NCI-H748 (cell line): ENCODE results near the gene NFE2L3.
"Not testable (repeated sequence)": the region's sequence is repeated elsewhere in the genome, so short reads cannot be mapped to it uniquely, and the experiment has no call there.

Experiments used
- DNase-seq: peaks from one replicate; lab custom pipeline; 2025; ENCODE audit not compliant: unreplicated experiment; lab: John Stamatoyannopoulos, UW

Gene NFE2L3

DNA sequence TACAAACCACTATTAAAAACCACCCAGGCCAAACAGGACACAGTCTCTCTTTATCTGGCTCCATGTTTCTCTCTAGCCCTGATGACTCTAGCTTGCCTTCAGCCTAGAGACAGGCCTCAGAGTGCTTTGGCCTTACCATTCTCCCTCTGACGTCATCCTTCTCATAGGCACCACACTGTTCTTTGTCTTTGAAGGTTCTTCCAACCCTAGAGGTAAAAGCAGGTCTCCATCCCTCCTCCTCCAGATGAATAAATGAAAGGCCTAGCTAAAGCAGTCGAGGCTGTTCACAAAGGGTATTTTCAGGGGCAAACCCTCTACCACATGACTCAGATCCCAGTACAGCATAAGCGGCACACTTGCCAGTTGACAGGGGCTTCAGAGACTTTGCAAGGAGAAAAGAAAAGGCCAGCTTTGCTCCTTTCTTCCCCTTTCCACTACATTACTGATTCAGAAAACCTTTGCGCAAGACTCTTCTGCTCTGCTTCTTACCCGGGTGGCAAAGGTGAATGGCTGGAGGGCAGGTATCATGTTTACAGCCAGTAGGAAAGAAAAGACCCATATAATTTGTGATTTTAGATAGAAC lies 14.8 kb downstream of the NFE2L3 start:
- no peak for DNase-seq

DNA sequence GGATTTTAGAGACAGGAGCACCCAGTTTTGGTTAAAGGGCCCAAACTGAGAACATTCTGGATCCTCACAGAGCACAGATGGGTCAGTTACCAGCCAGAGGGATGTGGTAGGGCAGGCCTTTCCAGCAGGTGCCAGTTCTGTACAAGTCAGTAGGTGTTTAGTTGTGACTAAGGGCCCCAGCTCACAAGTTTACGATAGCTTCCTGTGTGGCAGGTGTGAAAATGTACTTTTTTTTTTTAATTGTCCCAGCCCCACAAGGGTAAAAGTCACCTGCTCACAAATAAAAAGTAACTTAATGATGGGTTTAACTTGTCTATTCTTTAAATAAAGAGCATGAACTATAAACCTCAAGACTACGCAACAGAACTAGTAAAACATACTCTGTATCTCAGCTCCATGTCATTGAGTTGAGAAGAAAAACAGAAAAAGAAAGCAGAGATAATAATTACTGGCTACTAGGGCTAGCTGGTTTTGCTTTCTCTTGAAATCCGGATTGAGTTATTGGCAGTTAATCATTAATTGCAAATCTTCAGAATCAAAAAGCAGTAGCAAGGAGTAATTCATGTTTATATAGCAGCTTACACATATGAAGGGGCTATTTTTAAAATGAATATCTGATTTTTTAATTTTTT lies 15.4 kb downstream of the NFE2L3 start:
- no peak for DNase-seq

DNA sequence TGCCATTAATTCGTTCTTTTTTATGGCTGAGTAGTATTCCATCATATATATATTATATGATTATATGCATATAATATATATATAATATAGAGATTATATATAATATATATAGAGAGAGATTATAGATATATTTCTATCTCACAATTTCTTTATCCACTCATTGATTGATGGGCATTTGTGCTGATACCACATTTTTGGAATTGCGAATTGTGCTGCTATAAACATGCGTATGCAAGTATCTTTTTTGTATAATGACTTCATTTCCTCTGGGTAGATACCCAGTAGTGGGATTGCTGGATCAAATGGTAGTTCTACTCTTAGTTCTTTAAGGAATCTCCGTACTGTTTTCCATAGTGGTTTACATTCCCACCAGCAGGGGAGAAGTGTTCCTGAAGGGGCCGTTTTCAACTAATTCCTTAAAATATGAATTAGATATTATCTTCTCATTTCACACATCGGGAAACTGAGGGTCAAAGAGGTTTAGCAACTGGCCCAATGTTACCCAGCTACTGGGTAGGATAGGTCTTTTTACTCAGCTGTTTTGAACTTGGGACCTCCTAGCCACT lies 16.5 kb downstream of the NFE2L3 start:
- DNase-seq, result no peak

DNA sequence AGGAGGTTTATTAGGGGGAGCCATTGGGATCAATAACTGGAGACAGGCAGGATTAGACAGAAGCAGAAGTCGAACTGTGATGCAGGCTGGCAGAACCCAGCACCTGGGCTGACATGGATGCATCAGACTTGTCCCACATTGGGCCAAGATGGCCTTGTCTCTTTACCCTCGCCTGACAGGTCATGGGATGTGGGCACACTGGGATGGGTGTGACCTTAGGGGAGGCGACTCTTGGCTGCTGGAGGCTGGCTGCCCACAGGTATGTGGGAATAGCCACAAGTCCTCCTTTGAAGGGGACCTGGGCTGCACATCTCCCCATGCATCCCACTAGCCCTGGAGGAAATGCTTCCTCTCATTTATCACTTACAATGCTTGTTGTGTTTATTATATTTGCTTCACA lies 17.3 kb downstream of the NFE2L3 start:
- no peak for DNase-seq

DNA sequence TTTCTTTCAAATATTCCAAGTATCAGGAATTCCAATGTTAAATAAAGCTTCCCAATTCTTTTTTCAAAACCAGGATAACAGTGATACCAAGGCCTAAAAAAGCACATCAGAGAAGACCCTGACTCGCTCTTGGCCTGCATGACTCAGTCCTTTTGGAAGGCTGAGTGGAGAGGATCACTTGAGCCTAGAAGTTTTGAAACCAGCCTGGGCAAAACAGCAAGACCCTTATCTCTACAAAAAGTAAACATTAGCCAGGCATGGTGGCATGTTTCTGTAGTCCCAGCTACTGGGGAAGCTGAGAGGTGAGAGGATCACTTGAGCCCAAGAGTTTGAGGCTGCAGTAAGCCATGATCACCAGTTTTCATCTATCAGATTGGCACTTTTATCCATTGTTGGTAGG lies 18.7 kb downstream of the NFE2L3 start:
- DNase-seq, result no peak

DNA sequence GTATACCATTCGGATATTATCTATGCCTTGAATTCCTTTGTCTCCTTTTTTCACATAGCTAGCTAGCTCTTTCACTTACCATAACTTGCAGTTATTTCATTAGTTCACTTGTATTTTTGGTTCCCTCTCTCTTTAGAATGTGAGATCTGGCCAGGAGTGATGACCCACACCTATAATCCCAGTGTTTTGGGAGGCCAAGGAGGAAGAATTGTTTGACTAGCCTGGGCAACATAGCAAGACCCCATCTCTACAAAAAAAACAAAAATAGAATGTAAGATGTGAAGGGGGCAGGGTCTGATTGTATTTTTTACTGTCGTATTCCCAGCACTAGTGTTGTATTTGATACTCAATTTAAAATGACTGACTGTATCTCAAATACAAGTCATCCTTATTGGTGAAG lies 19.6 kb downstream of the NFE2L3 start:
- DNase-seq, result no peak

DNA sequence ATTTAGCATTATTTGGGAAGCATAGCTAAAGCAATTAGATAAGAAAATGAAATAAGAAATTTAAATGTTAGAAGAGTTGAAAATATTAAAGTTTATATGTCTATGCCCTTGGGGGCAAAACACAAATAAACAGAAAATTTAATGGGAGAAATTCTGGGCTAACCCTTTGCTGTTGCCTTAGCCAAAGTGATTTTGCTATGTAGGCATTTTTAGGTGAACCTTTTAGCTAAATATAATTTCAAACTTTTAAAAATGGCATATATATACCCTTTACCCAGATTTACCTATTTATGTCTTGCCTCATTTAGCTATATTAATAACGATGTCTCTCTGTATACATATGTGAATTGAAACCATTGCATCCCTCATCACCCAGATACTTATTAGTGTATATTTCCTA lies 20.1 kb downstream of the NFE2L3 start:
- no peak for DNase-seq

DNA sequence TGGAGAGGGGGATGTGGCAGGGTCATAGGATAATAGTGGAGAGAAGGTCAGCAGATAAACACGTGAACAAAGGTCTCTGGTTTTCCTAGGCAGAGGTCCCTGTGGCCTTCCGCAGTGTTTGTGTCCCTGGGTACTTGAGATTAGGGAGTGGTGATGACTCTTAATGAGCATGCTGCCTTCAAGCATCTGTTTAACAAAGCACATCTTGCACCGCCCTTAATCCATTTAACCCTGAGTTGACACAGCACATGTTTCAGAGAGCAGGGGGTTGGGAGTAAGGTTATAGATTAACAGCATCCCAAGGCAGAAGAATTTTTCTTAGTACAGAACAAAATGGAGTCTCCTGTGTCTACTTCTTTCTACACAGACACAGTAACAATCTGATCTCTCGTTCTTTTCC lies 23.9 kb downstream of the NFE2L3 start:
- DNase-seq, result not testable (repeated sequence)

DNA sequence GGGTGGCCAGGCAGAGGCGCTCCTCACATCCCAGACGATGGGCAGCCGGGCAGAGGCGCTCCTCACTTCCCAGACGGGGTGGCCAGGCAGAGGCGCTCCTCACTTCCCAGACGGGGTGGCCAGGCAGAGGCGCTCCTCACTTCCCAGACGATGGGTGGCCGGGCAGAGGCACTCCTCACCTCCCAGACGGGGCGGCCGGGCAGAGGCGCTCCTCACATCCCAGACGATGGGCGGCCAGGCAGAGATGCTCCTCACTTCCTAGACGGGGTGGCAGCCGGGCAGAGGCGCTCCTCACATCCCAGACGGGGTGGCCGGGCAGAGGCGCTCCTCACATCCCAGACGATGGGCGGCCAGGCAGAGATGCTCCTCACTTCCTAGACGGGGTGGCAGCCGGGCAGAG lies 24.7 kb downstream of the NFE2L3 start:
- DNase-seq, result not testable (repeated sequence)

DNA sequence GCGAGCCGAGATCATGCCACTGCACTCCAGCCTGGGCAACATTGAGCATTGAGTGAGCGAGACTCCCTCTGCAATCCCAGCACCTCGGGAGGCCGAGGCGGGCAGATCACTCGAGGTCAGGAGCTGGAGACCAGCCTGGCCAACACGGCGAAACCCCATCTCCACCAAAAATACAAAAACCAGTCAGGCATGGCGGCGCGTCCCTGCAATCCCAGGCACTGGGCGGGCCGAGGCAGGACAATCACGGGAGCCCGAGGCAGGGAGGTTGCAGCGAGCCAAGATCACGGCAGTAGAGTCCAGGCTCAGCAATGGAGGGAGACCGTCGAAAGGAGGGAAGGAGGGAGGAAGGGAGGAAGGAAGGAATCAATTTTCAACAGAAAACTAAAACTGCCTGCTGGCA lies 25.3 kb downstream of the NFE2L3 start:
- DNase-seq, result not testable (repeated sequence)

DNA sequence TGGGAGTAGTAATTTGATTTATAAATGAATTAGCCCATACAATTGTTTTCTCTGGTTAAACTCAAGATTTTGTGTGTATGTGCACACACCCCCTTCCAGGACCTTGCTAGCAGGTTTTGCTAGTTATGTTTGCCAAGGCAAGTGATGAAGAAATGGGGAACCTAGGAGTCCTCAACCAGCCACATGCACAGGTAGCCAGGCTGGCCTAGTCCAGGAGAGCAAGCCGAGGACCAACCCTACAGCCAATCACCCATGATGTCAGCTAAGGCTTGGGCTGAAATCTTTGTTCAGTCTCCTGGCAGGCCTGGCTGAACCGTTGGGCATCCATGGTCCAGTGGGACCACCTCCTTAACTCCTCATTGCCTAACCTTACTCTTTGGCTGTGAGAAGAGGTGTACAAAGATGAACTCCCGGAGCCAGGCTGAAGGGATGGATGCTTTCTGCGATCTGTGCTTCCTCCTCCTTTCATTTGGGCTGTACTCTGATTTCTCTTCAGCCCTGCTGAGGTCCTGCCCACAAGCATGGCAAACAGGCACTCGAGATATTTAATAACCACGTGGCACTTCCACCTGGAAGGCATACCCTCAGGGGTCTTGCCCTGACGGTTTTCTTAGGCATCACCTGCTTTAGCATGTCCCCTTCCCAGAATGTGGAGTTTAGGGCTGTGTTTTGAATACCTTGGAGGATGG lies 26.4 kb downstream of the NFE2L3 start:
- DNase-seq, result no peak

DNA sequence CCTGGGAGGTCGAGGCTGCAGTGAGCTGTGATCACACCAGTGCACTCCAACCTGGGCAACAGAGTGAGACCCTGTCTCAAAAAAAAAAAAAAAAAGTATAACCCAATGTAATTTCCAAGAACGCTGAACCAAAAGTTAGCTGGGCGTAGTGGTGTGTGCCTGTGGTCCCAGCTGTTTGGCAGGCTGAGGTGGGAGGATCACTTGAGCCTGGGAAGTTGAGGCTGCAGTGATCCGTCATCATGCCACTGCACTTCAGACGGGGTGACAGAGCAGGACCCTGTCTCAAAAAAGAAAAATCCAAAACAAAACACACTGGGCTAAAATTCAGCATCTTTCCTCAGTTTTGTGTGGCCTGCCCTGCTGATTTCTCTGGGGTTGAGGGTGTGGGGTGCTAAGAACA lies 27.4 kb downstream of the NFE2L3 start:
- no peak for DNase-seq

DNA sequence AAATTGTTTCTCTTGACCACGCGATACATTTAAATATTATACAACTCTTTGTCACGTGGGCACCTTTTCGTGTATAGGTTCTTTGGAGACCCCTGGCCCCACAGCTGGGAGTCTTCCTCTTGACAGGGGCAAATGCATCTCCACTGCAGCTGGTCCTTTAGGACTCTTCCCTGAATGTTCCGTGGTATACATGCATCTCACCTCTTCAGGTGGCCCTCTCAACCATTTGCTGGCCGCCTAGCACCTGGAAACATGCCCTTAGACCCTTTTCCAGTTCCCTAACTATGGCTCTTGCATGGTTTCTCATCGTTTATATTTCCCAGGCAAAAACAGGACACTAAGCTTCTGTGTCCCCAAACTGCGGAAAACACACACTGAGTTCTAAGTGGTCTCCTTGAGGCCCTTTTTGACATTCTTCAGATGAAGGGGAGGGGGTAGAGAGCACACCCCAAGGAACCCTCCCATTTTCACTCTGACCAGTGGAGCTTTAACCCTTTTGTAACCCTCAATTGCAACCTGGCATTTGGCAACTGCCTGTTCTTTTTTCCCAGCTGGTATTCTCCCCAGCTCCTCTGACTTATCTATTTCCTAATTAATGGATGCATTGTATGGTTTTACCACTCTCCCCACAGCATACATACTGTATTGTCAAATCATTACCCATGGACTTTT lies 28.0 kb downstream of the NFE2L3 start:
- no peak for DNase-seq

DNA sequence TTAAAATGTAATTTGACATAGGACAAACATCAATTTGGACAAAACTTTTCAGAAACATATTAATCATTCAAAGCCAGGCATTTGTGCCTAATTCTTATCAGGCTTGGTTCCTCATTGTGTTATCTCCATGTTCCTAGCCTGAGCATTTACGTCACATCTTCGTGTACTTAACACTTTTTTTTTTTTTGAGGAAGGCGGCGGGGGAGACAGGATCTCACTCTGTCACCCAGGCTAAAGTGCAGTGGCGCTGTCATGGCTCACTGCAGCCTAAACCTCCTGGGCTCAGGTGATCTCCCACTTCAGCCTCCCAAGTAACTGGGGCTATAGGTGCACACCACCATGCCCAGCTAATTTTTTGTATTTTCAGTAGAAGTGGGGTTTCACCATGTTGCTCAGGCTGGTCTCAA lies 28.8 kb downstream of the NFE2L3 start:
- DNase-seq, result no peak

DNA sequence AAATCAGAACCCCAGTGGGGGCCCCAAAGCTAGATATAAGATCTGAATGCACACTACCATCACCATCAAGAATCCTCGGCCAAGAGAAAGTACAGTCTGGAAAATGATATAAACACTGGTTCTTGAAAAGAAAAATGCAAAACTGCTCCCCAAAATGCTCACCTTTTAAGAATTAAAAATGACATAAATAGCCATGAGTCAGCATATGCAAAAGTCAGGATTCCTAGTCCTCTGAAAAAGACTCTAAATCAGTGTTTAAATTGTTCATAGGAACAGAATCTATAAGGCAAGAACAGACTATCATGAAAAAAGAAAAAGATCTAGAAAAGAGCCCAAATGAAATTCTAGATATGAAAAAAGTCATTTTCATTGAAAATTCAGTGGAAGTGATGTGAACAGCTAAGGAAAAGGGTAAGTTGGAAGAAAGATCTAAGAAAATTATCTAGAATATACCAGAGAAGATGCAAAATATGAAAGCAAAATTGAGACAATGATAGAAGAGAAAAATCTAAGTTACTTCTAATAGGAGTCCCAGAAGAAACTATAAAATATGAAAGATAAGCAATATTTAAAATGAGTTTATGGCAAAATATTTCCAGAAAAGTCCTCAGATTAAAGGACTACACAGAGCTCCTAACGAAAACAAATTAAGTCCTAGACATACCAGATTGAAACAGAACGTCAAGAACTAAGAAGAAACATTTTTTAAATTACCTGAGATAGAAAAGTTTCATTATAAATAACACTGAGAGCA lies 29.7 kb downstream of the NFE2L3 start:
- DNase-seq, result no peak

DNA sequence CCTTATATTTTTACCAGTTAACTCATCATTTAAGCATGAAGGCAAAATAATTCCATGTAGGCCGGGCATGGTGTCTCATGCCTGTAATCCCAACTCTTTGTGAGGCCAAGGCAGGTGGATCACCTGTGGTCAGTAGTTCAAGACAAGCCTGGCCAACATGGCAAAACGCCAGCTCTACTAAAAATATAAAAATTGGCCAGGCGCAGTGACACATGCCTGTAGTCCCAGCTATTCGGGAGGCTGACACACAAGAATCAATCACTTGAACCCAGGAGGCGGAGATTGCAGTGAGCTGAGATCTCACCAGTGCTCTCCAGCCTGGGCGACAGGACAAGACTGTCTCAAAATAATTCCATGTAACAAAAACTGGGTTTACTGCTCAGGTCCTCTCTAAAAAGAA lies 30.3 kb downstream of the NFE2L3 start:
- DNase-seq, result no peak

DNA sequence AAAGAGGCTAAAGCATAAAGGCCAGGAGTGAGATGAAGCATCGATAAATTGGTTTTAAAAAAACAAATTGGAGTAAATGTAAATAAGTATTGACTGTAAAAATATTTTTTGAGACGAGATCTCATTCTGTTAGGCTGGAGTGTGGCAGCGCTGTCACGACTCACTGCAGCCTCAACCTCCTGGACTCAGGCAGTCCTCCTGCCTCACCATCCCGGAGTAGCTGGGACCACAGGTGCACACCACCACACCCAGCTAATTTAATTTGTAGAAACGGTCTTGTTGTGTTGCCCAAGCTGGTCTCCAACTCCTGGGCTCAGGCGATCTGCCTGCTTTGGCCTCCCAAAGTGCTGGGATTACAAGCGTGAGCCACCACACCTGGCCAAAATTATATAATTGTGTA lies 30.7 kb downstream of the NFE2L3 start:
- no peak for DNase-seq

DNA sequence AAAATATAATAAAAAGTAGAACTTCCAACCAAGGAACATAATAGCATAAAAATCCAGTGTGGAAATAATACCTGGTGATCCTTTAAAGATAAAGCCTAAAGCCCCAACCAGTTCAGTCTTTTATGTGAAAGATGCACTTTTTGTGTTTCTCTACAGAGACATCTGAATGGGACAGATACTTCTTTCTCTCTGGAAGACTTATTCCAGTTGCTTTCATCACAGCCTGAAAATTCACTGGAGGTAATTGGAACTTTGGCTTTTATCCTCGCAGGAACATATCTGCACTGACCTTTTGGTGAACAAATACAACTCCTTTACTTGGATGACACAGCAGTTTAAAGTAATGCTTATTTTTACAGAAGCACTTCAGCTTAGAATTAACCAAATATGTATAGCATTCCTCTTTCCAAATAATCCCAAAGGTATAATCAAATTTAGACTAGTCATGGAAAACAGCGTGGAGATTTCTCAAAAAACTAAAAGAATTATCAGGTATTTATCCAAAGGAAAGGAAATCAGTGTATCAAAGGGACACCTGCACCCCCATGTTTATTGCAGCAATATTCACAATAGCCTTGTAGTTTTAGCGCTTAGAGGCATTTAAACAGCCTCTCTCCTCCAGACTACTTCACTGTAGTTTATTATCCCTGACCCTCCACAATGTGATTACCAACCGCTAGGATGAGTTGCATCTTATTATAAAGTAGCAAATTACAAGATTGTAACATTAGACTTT lies 31.7 kb downstream of the NFE2L3 start:
- DNase-seq, result peak; percentile 20

DNA sequence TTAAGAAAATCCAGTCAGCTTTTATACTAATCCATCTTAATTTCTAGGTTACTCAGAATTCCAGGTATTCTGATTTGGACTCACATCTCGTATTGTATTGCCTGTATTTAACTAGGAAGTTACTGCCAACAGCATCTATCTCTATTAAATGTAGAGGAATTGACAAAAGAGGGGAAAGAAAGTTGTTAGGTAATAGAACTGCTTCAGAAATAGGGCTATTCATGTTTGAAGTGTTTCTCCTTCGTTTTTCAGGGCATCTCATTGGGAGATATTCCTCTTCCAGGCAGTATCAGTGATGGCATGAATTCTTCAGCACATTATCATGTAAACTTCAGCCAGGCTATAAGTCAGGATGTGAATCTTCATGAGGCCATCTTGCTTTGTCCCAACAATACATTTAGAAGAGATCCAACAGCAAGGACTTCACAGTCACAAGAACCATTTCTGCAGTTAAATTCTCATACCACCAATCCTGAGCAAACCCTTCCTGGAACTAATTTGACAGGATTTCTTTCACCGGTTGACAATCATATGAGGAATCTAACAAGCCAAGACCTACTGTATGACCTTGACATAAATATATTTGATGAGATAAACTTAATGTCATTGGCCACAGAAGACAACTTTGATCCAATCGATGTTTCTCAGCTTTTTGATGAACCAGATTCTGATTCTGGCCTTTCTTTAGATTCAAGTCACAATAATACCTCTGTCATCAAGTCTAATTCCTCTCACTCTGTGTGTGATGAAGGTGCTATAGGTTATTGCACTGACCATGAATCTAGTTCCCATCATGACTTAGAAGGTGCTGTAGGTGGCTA lies 32.5 kb downstream of the NFE2L3 start:
- DNase-seq, result not testable (repeated sequence)
